ENCODE results near the gene TM7SF2. TPM values are rescaled to one million over a fixed set of nuclear protein-coding genes. Genes with fewer than 3 reads are reported as not detected.

The TM7SF2 gene
- total and polyA plus RNA-seq, 2 of the 13 experiments (the other 11 are each of a cell fraction or from before 2014, with no cell fraction given): 56.0 to 66.9 TPM

GRCh38 chr11:65112546-65113360 is 1.1 kb downstream of the TM7SF2 start (continued):
- TF ChIP-seq, protein P1, sequence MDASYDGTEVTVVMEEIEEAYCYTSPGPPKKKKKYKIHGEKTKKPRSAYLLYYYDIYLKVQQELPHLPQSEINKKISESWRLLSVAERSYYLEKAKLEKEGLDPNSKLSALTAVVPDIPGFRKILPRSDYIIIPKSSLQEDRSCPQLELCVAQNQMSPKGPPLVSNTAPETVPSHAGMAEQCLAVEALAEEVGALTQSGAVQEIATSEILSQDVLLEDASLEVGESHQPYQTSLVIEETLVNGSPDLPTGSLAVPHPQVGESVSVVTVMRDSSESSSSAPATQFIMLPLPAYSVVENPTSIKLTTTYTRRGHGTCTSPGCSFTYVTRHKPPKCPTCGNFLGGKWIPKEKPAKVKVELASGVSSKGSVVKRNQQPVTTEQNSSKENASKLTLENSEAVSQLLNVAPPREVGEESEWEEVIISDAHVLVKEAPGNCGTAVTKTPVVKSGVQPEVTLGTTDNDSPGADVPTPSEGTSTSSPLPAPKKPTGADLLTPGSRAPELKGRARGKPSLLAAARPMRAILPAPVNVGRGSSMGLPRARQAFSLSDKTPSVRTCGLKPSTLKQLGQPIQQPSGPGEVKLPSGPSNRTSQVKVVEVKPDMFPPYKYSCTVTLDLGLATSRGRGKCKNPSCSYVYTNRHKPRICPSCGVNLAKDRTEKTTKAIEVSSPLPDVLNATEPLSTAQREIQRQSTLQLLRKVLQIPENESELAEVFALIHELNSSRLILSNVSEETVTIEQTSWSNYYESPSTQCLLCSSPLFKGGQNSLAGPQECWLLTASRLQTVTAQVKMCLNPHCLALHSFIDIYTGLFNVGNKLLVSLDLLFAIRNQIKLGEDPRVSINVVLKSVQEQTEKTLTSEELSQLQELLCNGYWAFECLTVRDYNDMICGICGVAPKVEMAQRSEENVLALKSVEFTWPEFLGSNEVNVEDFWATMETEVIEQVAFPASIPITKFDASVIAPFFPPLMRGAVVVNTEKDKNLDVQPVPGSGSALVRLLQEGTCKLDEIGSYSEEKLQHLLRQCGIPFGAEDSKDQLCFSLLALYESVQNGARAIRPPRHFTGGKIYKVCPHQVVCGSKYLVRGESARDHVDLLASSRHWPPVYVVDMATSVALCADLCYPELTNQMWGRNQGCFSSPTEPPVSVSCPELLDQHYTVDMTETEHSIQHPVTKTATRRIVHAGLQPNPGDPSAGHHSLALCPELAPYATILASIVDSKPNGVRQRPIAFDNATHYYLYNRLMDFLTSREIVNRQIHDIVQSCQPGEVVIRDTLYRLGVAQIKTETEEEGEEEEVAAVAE (CRISPR knock-in tag; IDR thresholded peaks at IDR 0.05; ENCODE audit: borderline replicate concordance): no peak
- TF ChIP-seq, protein P2, sequence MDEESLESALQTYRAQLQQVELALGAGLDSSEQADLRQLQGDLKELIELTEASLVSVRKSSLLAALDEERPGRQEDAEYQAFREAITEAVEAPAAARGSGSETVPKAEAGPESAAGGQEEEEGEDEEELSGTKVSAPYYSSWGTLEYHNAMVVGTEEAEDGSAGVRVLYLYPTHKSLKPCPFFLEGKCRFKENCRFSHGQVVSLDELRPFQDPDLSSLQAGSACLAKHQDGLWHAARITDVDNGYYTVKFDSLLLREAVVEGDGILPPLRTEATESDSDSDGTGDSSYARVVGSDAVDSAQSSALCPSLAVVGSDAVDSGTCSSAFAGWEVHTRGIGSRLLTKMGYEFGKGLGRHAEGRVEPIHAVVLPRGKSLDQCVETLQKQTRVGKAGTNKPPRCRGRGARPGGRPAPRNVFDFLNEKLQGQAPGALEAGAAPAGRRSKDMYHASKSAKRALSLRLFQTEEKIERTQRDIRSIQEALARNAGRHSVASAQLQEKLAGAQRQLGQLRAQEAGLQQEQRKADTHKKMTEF (CRISPR knock-in tag; IDR thresholded peaks at IDR 0.05): no peak; the same call in 1 of the 2 replicates
- TF ChIP-seq CREM (IDR thresholded peaks at IDR 0.05) (no peak), CREM (CRISPR knock-in tag; IDR thresholded peaks at IDR 0.05) (no peak), ZNF124 (CRISPR knock-in tag; IDR thresholded peaks at IDR 0.05) (peak; percentile 76), RBFOX2 (IDR thresholded peaks at IDR 0.05; ENCODE audit: low read depth, low read length) (peak; percentile 58; the same call in 1 of the 2 replicates), SMARCC2 (IDR thresholded peaks at IDR 0.05) (no peak), KLF6 (CRISPR knock-in tag; IDR thresholded peaks at IDR 0.05) (0 out of 2 replicates have a peak, but pooled peaks have one; percentile 31), SALL1 (CRISPR knock-in tag; IDR thresholded peaks at IDR 0.05) (peak; percentile 60; the same call in 1 of the 2 replicates), ARNT2 (CRISPR knock-in tag; IDR thresholded peaks at IDR 0.05; ENCODE audit: low read depth) (peak; percentile 26; the same call in 1 of the 2 replicates), ZKSCAN1 (IDR thresholded peaks at IDR 0.05; ENCODE audit: low read length) (no peak), ZZZ3 (CRISPR knock-in tag; IDR thresholded peaks at IDR 0.05; ENCODE audit: borderline replicate concordance) (no peak), PAWR (CRISPR knock-in tag; IDR thresholded peaks at IDR 0.05; ENCODE audit: borderline replicate concordance) (no peak; the same call in 1 of the 2 replicates), FOXC1 (CRISPR knock-in tag; IDR thresholded peaks at IDR 0.05; ENCODE audit: borderline replicate concordance) (peak; percentile 13; the same call in 1 of the 2 replicates), WIZ (CRISPR knock-in tag; IDR thresholded peaks at IDR 0.05) (0 out of 2 replicates have a peak, but pooled peaks have one; percentile 28), MED13 (CRISPR knock-in tag; IDR thresholded peaks at IDR 0.05) (no peak), ZNF33A (CRISPR knock-in tag; IDR thresholded peaks at IDR 0.05; ENCODE audit: borderline replicate concordance) (no peak), ZNF335 (CRISPR knock-in tag; IDR thresholded peaks at IDR 0.05) (no peak; the same call in 1 of the 2 replicates), ZNF234 (CRISPR knock-in tag; conservative IDR thresholded peaks at IDR 0.05) (0 out of 2 replicates have a peak, but pooled peaks have one; percentile 51), NFE2L2 (IDR thresholded peaks at IDR 0.05; ENCODE audit: low read length) (no peak), NPAS2 (CRISPR knock-in tag; IDR thresholded peaks at IDR 0.05; ENCODE audit: borderline replicate concordance) (no peak), SOX6 (IDR thresholded peaks at IDR 0.05) (no peak), SOX6 (CRISPR knock-in tag; IDR thresholded peaks at IDR 0.05) (0 out of 2 replicates have a peak, but pooled peaks have one; percentile 7), THYN1 (CRISPR knock-in tag; IDR thresholded peaks at IDR 0.05; ENCODE audit: borderline replicate concordance, low read depth) (no peak)
- TF ChIP-seq, protein P3, sequence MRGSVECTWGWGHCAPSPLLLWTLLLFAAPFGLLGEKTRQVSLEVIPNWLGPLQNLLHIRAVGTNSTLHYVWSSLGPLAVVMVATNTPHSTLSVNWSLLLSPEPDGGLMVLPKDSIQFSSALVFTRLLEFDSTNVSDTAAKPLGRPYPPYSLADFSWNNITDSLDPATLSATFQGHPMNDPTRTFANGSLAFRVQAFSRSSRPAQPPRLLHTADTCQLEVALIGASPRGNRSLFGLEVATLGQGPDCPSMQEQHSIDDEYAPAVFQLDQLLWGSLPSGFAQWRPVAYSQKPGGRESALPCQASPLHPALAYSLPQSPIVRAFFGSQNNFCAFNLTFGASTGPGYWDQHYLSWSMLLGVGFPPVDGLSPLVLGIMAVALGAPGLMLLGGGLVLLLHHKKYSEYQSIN (CRISPR knock-in tag; IDR thresholded peaks at IDR 0.05; ENCODE audit: borderline replicate concordance): no peak

Data from HepG2 (cell line).